ENCODE results near the gene LRP2.

- TF ChIP-seq CTCF (IDR thresholded peaks at IDR 0.05; ENCODE audit: low read depth, low read length) (peak; percentile 3), POLR2A (IDR thresholded peaks at IDR 0.05; ENCODE audit: extremely low read depth, insufficient read length) (no peak), MAX (IDR thresholded peaks at IDR 0.05; ENCODE audit: low read depth, low read length) (no peak)
These were observed at the start of gene LRP2 for GRCh38 chr2:169362118-169362893.

All from NB4 (cell line).